ENCODE data around the gene CAPN12. TPM values are rescaled to one million over a fixed set of nuclear protein-coding genes. Genes with fewer than 3 reads are reported as not detected.

The CAPN12 gene
- total and polyA plus RNA-seq, 12 donors, result 0.15 to 3.6 (median 0.63) TPM

GRCh38 chr19:38702278-38702677, 42.0 kb downstream of the CAPN12 start:
- Histone ChIP-seq H3K36me3 (peaks cover 0 to 83% (median 57%) of the 10 kb centered on the region in 9 donors), H3K27me3 (no peaks in the 10 kb centered on the region), H3K27ac (peak overlapping the region in 8 of 10 donors; percentile 3 to 95 (median 72)), H3K4me3 (no peak overlapping the region), H3K4me1 (peaks cover 56 to 96% (median 87%) of the 10 kb centered on the region in 9 donors), H3K9me3 (no peaks in the 10 kb centered on the region)
- no peak for TF ChIP-seq CTCF (IDR thresholded peaks at IDR 0.05)
- WGBS, 2 donors, result 77 to 78% methylated on average over 14 of the region's 14 CpGs
- intact Hi-C loops (cut with DNase I), result no loop called here
- ATAC-seq (no peak), DNase-seq (no peak)

- H3K4me3 ChIP-seq, result no peak overlapping the region
- DNase-seq (no peak), ATAC-seq (no peak)
- intact Hi-C loops (cut with DNase I), result no loop called here
- 57 to 62% methylated on average over 11 of the region's 11 CpGs for WGBS, 2 donors
- H3K27me3 ChIP-seq, result no peaks in the 10 kb centered on the region
- peaks cover 0 to 82% (median 50%) of the 10 kb centered on the region in 9 donors for H3K36me3 ChIP-seq
- no peaks in the 10 kb centered on the region for H3K9me3 ChIP-seq
- peak overlapping the region in 9 of 10 donors; percentile 3 to 95 (median 67) for H3K27ac ChIP-seq
- H3K4me1 ChIP-seq, result peaks cover 55 to 96% (median 87%) of the 10 kb centered on the region in 9 donors
- no peak for TF ChIP-seq CTCF (IDR thresholded peaks at IDR 0.05)
These were observed 42.7 kb downstream of the CAPN12 start for GRCh38 chr19:38701455-38702063.

GRCh38 chr19:38700902-38701454, 43.3 kb downstream of the CAPN12 start:
- H3K27me3 ChIP-seq, result no peaks in the 10 kb centered on the region
- 87% methylated on average over 18 of the region's 18 CpGs for WGBS, 2 donors
- H3K4me3 ChIP-seq, result no peak overlapping the region
- H3K9me3 ChIP-seq, result no peaks in the 10 kb centered on the region
- intact Hi-C loops (cut with DNase I), result no loop called here
- no peak for TF ChIP-seq CTCF (IDR thresholded peaks at IDR 0.05)
- no peak for ATAC-seq
- peaks cover 55 to 96% (median 87%) of the 10 kb centered on the region in 9 donors for H3K4me1 ChIP-seq
- H3K27ac ChIP-seq, result peak overlapping the region in 8 of 10 donors; percentile 38 to 95 (median 72)
- H3K36me3 ChIP-seq, result peaks cover 0 to 81% (median 44%) of the 10 kb centered on the region in 9 donors
- DNase-seq, result no peak

- no peak for DNase-seq
- intact Hi-C loops (cut with DNase I), result no loop called here
- ATAC-seq, result no peak
- Histone ChIP-seq H3K27me3 (no peaks in the 10 kb centered on the region), H3K27ac (peak overlapping the region in 9 of 10 donors; percentile 38 to 95 (median 67)), H3K4me3 (no peak overlapping the region), H3K9me3 (no peaks in the 10 kb centered on the region), H3K36me3 (peaks cover 0 to 80% (median 40%) of the 10 kb centered on the region in 9 donors), H3K4me1 (peaks cover 55 to 96% (median 87%) of the 10 kb centered on the region in 9 donors)
- TF ChIP-seq CTCF (IDR thresholded peaks at IDR 0.05), result no peak
- whole genome bisulfite sequencing, 2 donors, result 79 to 81% methylated on average over 22 of the region's 22 CpGs
These were observed 43.8 kb downstream of the CAPN12 start for GRCh38 chr19:38700350-38700901.

Data from heart right ventricle (tissue), 16 donors.